A549 (cell line): ENCODE measurements around the gene AKIRIN2.

Experiments
- CHD4 ChIP-seq: fragments of 200-600 bp; sonication (generic); IDR thresholded peaks from 2 replicates; pipeline ENCODE4 v1.6.1; 2016; ENCODE audit warnings: antibody characterized with exemption, mild to moderate bottlenecking, borderline replicate concordance
- CTCF ChIP-seq: fragments of >200 bp; sonication (Bioruptor Twin); formaldehyde crosslinking; IDR thresholded peaks from 3 replicates; pipeline ENCODE4 v1.5.1; 2016
- EP300 ChIP-seq, 2 experiments: fragments of >200 bp; sonication (Bioruptor Twin); formaldehyde crosslinking; IDR thresholded peaks; 2 replicates in 1 of 2; 3 replicates in 1 of 2; pipeline ENCODE4 v1.6.1; 2016 to 2017
- POLR2A ChIP-seq: IDR thresholded peaks from 2 replicates; pipeline ENCODE4 v1.6.1; 2012; ENCODE audit warnings: mild to moderate bottlenecking, low read length
- RNF2 ChIP-seq: fragments of 200-600 bp; sonication (generic); IDR thresholded peaks from 2 replicates; pipeline ENCODE4 v1.6.1; 2016; ENCODE audit warnings: low read depth, mild to moderate bottlenecking, antibody characterized with exemption, moderate library complexity, borderline replicate concordance
- SMC3 ChIP-seq: fragments of >200 bp; sonication (Bioruptor Twin); formaldehyde crosslinking; IDR thresholded peaks from 3 replicates; pipeline ENCODE4 v1.6.1; 2018; ENCODE audit warnings: inconsistent platforms
- USF2 ChIP-seq: fragments of 450-650 bp; IDR thresholded peaks from 2 replicates; pipeline ENCODE4 v1.6.1; 2014; ENCODE audit warnings: antibody characterized with exemption

- TF ChIP-seq SMC3, result no peak
- TF ChIP-seq CHD4, result no peak
- no peak for TF ChIP-seq RNF2
- TF ChIP-seq USF2, result no peak
- no peak for TF ChIP-seq EP300 (IDR thresholded peaks at IDR 0.05)
- no peak for TF ChIP-seq CTCF
- TF ChIP-seq POLR2A, result no peak
These were observed 1.4 kb downstream of the AKIRIN2 start for GRCh38 chr6:87700397-87701343.
